IgD-negative memory B cell (primary cell): ENCODE measurements around the gene MRPS31. TPM values are rescaled to one million over a fixed set of nuclear protein-coding genes. Genes with fewer than 3 reads are reported as not detected.
A peak's percentile ranks its signal among the peaks of the same experiment; 100 is the strongest.
"Not testable (repeated sequence)": the region's sequence is repeated elsewhere in the genome, so short reads cannot be mapped to it uniquely, and the experiment has no call there.

Experiments
- H3K27ac Mint-ChIP-seq, 3 donors: one replicate each; pipeline ENCODE4 v1.8.0; 2020 to 2022; ENCODE audit warnings: mild to moderate bottlenecking in 3 of 3, mixed read lengths in 3 of 3, moderate library complexity in 1 of 3
- H3K27me3 Mint-ChIP-seq: one replicate; pipeline ENCODE4 v1.8.0; 2021; ENCODE audit warnings: mixed read lengths
- H3K36me3 Mint-ChIP-seq: one replicate; pipeline ENCODE4 v1.8.0; 2020; ENCODE audit warnings: mild to moderate bottlenecking, mixed read lengths
- H3K4me1 Mint-ChIP-seq, 3 donors: one replicate each; pipeline ENCODE4 v1.8.0; 2020 to 2022; ENCODE audit warnings: mixed read lengths in 3 of 3, mild to moderate bottlenecking in 1 of 3
- H3K4me3 Mint-ChIP-seq, 4 donors: one replicate each; pipeline ENCODE4 v1.8.0; 2020 to 2022; ENCODE audit warnings: mild to moderate bottlenecking in 4 of 4, mixed read lengths in 4 of 4, moderate library complexity in 3 of 4
- H3K9me3 Mint-ChIP-seq, 3 donors: one replicate each; pipeline ENCODE4 v1.8.0; 2020 to 2021; ENCODE audit warnings: mixed read lengths in 3 of 3, mild to moderate bottlenecking in 1 of 3
- polyA plus RNA-seq: library from polyadenylated mRNA; unstranded; fragments of 300-500 nt; fragmentation: Illumina TruSeq; gene quantifications from one replicate; pipeline ENCODE4 v1.2.3, GENCODE V29; 2021

The MRPS31 gene
- polyA plus RNA-seq, 1 donor from 2014 or later: 53.6 TPM

- Mint-ChIP-seq H3K9me3 (no peaks in the 10 kb centered on the region), H3K36me3 (peaks cover 8% of the 10 kb centered on the region), H3K4me1 (peaks cover 8 to 13% (median 9%) of the 10 kb centered on the region in 3 donors), H3K27ac (no peak overlapping the region), H3K4me3 (peak overlapping the region in 1 of 4 donors; percentile 33), H3K27me3 (no peaks in the 10 kb centered on the region)
Observed at GRCh38 chr13:40756042-40756441, 14.9 kb downstream of the MRPS31 start.

GRCh38 chr13:40755082-40755700, 15.8 kb downstream of the MRPS31 start:
- peaks cover 8% of the 10 kb centered on the region for H3K36me3 Mint-ChIP-seq
- H3K4me3 Mint-ChIP-seq: no peak overlapping the region
- peaks cover 8 to 13% (median 9%) of the 10 kb centered on the region in 3 donors for H3K4me1 Mint-ChIP-seq
- H3K27ac Mint-ChIP-seq: no peak overlapping the region
- H3K27me3 Mint-ChIP-seq: no peaks in the 10 kb centered on the region
- H3K9me3 Mint-ChIP-seq: no peaks in the 10 kb centered on the region

- Mint-ChIP-seq H3K4me1 (no peaks in the 10 kb centered on the region), H3K36me3 (no peaks in the 10 kb centered on the region), H3K27ac (no peak overlapping the region), H3K27me3 (no peaks in the 10 kb centered on the region), H3K9me3 (no peaks in the 10 kb centered on the region), H3K4me3 (no peak overlapping the region)
Observed at GRCh38 chr13:40749327-40749726, 21.7 kb downstream of the MRPS31 start.

- not testable (repeated sequence) for H3K9me3 Mint-ChIP-seq, H3K4me1 Mint-ChIP-seq, H3K27me3 Mint-ChIP-seq, H3K4me3 Mint-ChIP-seq, H3K27ac Mint-ChIP-seq, H3K36me3 Mint-ChIP-seq
Observed at GRCh38 chr13:40735232-40735548, 35.8 kb downstream of the MRPS31 start.

- H3K36me3 Mint-ChIP-seq, H3K27me3 Mint-ChIP-seq, H3K27ac Mint-ChIP-seq, H3K4me1 Mint-ChIP-seq, H3K9me3 Mint-ChIP-seq: not testable (repeated sequence)
- peak overlapping the region in 1 of 4 donors; percentile 75 for H3K4me3 Mint-ChIP-seq
Observed at GRCh38 chr13:40734536-40735231, 36.3 kb downstream of the MRPS31 start.

- peaks cover 0 to 10% (median 2%) of the 10 kb centered on the region in 3 donors for H3K4me1 Mint-ChIP-seq
- H3K36me3 Mint-ChIP-seq: peaks cover 8% of the 10 kb centered on the region
- H3K4me3 Mint-ChIP-seq: no peak overlapping the region
- H3K9me3 Mint-ChIP-seq: peaks cover 0 to 1% (median 0%) of the 10 kb centered on the region in 3 donors
- H3K27me3 Mint-ChIP-seq: no peaks in the 10 kb centered on the region
- H3K27ac Mint-ChIP-seq: no peak overlapping the region
Observed at GRCh38 chr13:40732658-40733057, 38.3 kb downstream of the MRPS31 start.

GRCh38 chr13:40728595-40728994, 42.4 kb downstream of the MRPS31 start:
- Mint-ChIP-seq H3K4me3 (no peak overlapping the region), H3K9me3 (peaks cover 0 to 1% (median 0%) of the 10 kb centered on the region in 3 donors), H3K4me1 (peaks cover 0 to 5% (median 2%) of the 10 kb centered on the region in 3 donors), H3K36me3 (peaks cover 12% of the 10 kb centered on the region), H3K27ac (peak overlapping the region in 1 of 3 donors; percentile 65), H3K27me3 (no peaks in the 10 kb centered on the region)

GRCh38 chr13:40714433-40714832, 56.6 kb downstream of the MRPS31 start:
- H3K36me3 Mint-ChIP-seq: peaks cover 15% of the 10 kb centered on the region
- H3K9me3 Mint-ChIP-seq: peaks cover 0 to 21% (median 17%) of the 10 kb centered on the region in 3 donors
- not testable (repeated sequence) for H3K27ac Mint-ChIP-seq

GRCh38 chr13:40706439-40706838, 64.6 kb downstream of the MRPS31 start:
- peaks cover 0 to 2% (median 0%) of the 10 kb centered on the region in 3 donors for H3K4me1 Mint-ChIP-seq
- no peaks in the 10 kb centered on the region for H3K27me3 Mint-ChIP-seq
- H3K9me3 Mint-ChIP-seq: peaks cover 8 to 42% (median 28%) of the 10 kb centered on the region in 3 donors
- H3K27ac Mint-ChIP-seq: no peak overlapping the region
- H3K4me3 Mint-ChIP-seq: no peak overlapping the region
- peaks cover 7% of the 10 kb centered on the region for H3K36me3 Mint-ChIP-seq

More at GRCh38 chr13:40714433-40714832, 56.6 kb downstream of the MRPS31 start:
- H3K27me3 Mint-ChIP-seq, H3K4me1 Mint-ChIP-seq: not testable (repeated sequence)
- H3K4me3 Mint-ChIP-seq: peak overlapping the region in 1 of 4 donors; percentile 27

GRCh38 chr13:40697711-40698110, 73.3 kb downstream of the MRPS31 start:
- Mint-ChIP-seq H3K27me3 (no peaks in the 10 kb centered on the region), H3K27ac (no peak overlapping the region), H3K4me3 (peak overlapping the region in 1 of 4 donors; percentile 33), H3K9me3 (peaks cover 0 to 4% (median 2%) of the 10 kb centered on the region in 3 donors), H3K36me3 (no peaks in the 10 kb centered on the region), H3K4me1 (peaks cover 3 to 23% (median 17%) of the 10 kb centered on the region in 3 donors)

GRCh38 chr13:40694426-40694825, 76.6 kb downstream of the MRPS31 start:
- H3K27ac Mint-ChIP-seq: no peak overlapping the region
- H3K27me3 Mint-ChIP-seq: no peaks in the 10 kb centered on the region
- peaks cover 3 to 23% (median 18%) of the 10 kb centered on the region in 3 donors for H3K4me1 Mint-ChIP-seq
- H3K36me3 Mint-ChIP-seq: no peaks in the 10 kb centered on the region
- peaks cover 0 to 4% (median 0%) of the 10 kb centered on the region in 3 donors for H3K9me3 Mint-ChIP-seq
- H3K4me3 Mint-ChIP-seq: no peak overlapping the region

- no peaks in the 10 kb centered on the region for H3K27me3 Mint-ChIP-seq
Observed at GRCh38 chr13:40692946-40693345, 78.0 kb downstream of the MRPS31 start.

GRCh38 chr13:40688781-40689180, 82.2 kb downstream of the MRPS31 start:
- Mint-ChIP-seq H3K27ac (no peak overlapping the region), H3K4me1 (peaks cover 0 to 4% (median 0%) of the 10 kb centered on the region in 3 donors), H3K4me3 (no peak overlapping the region), H3K9me3 (no peaks in the 10 kb centered on the region), H3K36me3 (peaks cover 3% of the 10 kb centered on the region), H3K27me3 (no peaks in the 10 kb centered on the region)

More at GRCh38 chr13:40692946-40693345, 78.0 kb downstream of the MRPS31 start:
- Mint-ChIP-seq H3K4me1 (peaks cover 3 to 15% (median 13%) of the 10 kb centered on the region in 3 donors), H3K36me3 (no peaks in the 10 kb centered on the region), H3K4me3 (peak overlapping the region in 1 of 4 donors; percentile 41), H3K27ac (no peak overlapping the region), H3K9me3 (no peaks in the 10 kb centered on the region)

- H3K9me3 Mint-ChIP-seq: no peaks in the 10 kb centered on the region
- H3K27ac Mint-ChIP-seq: no peak overlapping the region
- H3K4me3 Mint-ChIP-seq: no peak overlapping the region
- H3K27me3 Mint-ChIP-seq: peaks cover 1% of the 10 kb centered on the region
- peaks cover 3% of the 10 kb centered on the region for H3K36me3 Mint-ChIP-seq
- H3K4me1 Mint-ChIP-seq: peaks cover 4 to 11% (median 4%) of the 10 kb centered on the region in 3 donors
Observed at GRCh38 chr13:40682449-40683240, 88.3 kb downstream of the MRPS31 start.
